ENCODE results near the gene TTC39B.

TTC39B gene

DNA sequence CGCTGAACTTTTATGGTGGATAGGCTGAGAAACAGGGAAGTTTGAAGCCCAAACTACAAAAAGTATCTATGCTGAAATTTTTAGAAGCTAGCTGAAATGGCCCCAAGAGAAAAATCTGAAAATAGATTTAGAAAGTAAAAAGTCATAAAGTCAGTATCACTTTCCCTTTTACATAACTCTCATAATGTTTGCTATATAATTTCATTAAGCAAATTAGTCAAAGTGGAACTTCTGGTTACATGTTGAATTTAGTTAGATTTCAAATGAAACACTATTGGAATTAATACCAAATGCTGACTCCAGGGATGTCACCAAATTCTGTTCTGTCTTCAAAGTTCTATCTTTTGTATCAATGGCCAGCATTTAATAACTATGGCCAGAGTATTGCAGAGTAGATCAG lies 126.9 kb downstream of the TTC39B start:
- Mint-ChIP-seq H3K9me3 (no peaks in the 10 kb centered on the region), H3K36me3 (ENCODE audit: low read depth) (peaks cover 16% of the 10 kb centered on the region), H3K4me3 (no peak overlapping the region), H3K4me1 (peaks cover 19% of the 10 kb centered on the region), H3K27ac (no peak overlapping the region), H3K27me3 (ENCODE audit: low read depth) (no peaks in the 10 kb centered on the region)
- TF ChIP-seq, protein P1, sequence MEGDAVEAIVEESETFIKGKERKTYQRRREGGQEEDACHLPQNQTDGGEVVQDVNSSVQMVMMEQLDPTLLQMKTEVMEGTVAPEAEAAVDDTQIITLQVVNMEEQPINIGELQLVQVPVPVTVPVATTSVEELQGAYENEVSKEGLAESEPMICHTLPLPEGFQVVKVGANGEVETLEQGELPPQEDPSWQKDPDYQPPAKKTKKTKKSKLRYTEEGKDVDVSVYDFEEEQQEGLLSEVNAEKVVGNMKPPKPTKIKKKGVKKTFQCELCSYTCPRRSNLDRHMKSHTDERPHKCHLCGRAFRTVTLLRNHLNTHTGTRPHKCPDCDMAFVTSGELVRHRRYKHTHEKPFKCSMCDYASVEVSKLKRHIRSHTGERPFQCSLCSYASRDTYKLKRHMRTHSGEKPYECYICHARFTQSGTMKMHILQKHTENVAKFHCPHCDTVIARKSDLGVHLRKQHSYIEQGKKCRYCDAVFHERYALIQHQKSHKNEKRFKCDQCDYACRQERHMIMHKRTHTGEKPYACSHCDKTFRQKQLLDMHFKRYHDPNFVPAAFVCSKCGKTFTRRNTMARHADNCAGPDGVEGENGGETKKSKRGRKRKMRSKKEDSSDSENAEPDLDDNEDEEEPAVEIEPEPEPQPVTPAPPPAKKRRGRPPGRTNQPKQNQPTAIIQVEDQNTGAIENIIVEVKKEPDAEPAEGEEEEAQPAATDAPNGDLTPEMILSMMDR (IDR thresholded peaks at IDR 0.05; ENCODE audit: unreplicated experiment in 3 of 3) = no peak

DNA sequence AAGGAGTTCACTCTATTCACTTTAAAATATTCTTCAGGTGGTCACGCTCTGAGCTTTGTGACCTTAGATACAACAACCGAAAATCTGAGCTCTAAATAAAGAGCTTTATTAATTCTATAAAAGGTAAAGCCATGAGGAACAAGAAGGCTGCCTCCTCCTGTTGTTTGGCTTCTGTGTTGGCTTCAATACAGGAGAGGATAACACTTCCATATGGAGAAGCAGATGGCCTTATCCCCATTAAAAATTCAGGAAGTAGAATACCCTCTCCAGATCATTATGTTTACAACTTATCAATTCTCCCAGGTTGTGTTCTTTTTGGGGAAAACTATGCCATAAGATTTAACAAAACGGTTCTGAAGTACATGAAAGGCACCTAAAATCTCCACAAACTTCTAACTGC lies 128.4 kb downstream of the TTC39B start:
- Mint-ChIP-seq H3K27ac (no peak overlapping the region), H3K27me3 (ENCODE audit: low read depth) (no peaks in the 10 kb centered on the region), H3K4me1 (peaks cover 17% of the 10 kb centered on the region), H3K36me3 (ENCODE audit: low read depth) (peaks cover 16% of the 10 kb centered on the region), H3K9me3 (no peaks in the 10 kb centered on the region), H3K4me3 (no peak overlapping the region)
- TF ChIP-seq, protein P1 (IDR thresholded peaks at IDR 0.05; ENCODE audit: unreplicated experiment in 3 of 3) = no peak

DNA sequence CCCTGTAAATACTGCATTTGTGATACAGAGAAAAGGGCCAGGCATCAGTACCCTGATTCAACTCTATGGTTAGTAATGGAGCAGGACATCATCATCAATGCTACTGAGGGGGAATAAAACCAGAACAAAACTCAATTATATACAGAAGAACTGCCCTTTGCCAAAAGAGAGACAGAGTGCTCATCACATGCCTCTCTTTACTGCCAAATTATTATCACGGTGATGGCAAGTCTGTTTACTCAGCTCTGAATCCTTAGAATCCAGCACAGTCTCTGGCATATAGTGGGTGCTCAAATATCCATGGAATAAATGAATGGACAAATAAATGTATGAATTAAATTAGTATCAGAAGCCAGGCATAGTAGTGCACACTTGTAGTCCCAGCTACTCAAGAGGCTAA lies 130.2 kb downstream of the TTC39B start:
- H3K36me3 Mint-ChIP-seq (ENCODE audit: low read depth) = peaks cover 16% of the 10 kb centered on the region
- no peaks in the 10 kb centered on the region for H3K27me3 Mint-ChIP-seq (ENCODE audit: low read depth)
- H3K9me3 Mint-ChIP-seq = no peaks in the 10 kb centered on the region
- TF ChIP-seq, protein P1 (IDR thresholded peaks at IDR 0.05; ENCODE audit: unreplicated experiment in 3 of 3) = no peak
- H3K4me3 Mint-ChIP-seq = no peak overlapping the region
- H3K4me1 Mint-ChIP-seq = peaks cover 4% of the 10 kb centered on the region
- H3K27ac Mint-ChIP-seq = no peak overlapping the region

DNA sequence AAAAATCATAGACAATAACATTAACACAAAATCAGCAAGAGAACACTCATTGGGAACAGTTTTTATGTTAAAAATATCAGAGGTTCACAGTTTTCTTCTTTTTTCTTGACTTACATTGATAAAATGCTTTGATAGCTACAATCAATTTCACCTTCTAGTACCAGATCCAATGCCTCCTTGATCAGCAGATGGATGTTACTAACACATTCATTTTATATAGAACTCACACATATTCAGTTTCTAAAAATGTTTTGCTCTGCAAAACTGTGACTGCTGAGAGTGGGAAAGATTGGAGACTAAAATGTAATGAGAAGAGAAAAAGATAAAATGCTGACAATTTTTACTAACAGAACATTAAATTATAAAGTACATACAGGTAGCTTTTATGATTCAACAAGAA lies 143.1 kb downstream of the TTC39B start:
- Mint-ChIP-seq H3K9me3 (no peaks in the 10 kb centered on the region), H3K4me3 (no peak overlapping the region), H3K36me3 (ENCODE audit: low read depth) (peaks cover 4% of the 10 kb centered on the region), H3K4me1 (no peaks in the 10 kb centered on the region), H3K27ac (no peak overlapping the region), H3K27me3 (ENCODE audit: low read depth) (no peaks in the 10 kb centered on the region)
- TF ChIP-seq, protein P1 (IDR thresholded peaks at IDR 0.05; ENCODE audit: unreplicated experiment in 3 of 3) = no peak

DNA sequence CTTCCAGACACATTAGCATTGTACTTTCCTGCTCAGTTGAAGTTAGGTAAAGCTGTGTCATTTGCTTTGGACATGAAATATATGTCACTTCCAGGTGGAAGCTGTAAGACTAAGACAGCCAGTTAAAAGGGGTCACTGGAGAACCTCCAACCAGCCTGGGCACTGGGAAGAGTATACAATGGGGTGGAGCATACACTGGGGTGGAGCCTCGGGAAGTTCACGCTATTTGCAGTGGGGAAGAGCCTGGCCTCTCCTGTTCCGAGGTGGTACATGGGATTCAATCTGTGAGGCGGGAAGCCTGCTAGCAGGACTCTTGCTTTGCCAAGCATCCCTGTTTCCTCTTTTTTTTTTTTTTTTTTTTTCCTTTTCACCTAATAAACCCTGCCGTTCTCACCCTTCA lies 145.3 kb downstream of the TTC39B start:
- Mint-ChIP-seq H3K9me3 (no peaks in the 10 kb centered on the region), H3K36me3 (ENCODE audit: low read depth) (no peaks in the 10 kb centered on the region), H3K4me3 (no peak overlapping the region), H3K27ac (peak overlapping the region in 2 of 3 experiments; percentile 28 to 60), H3K4me1 (peaks cover 9% of the 10 kb centered on the region), H3K27me3 (ENCODE audit: low read depth) (no peaks in the 10 kb centered on the region)
- TF ChIP-seq, protein P1 (IDR thresholded peaks at IDR 0.05; ENCODE audit: unreplicated experiment in 3 of 3) = no peak

DNA sequence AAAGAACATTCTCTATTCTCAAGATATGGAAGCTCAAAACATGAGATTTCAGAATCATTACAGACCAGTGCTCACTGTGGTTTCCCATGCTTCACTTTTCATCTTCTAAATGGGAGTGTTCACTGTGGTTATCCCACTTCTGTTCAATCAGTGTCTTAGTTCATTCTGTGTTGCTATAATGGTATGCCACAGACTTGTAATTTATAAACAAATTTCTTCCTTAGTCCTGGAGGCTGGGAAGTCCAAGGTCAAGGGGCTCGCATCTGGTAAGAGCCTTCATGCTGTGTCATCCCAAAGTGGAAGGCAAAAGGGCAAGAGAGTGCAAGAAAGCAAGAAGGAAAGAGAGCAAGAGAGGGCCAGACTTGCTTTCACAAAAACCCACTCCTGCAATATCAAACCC lies 146.3 kb downstream of the TTC39B start:
- no peak overlapping the region for H3K4me3 Mint-ChIP-seq
- H3K9me3 Mint-ChIP-seq = no peaks in the 10 kb centered on the region
- TF ChIP-seq, protein P1 (IDR thresholded peaks at IDR 0.05; ENCODE audit: unreplicated experiment in 3 of 3) = no peak
- peaks cover 19% of the 10 kb centered on the region for H3K4me1 Mint-ChIP-seq
- H3K27me3 Mint-ChIP-seq (ENCODE audit: low read depth) = no peaks in the 10 kb centered on the region
- no peaks in the 10 kb centered on the region for H3K36me3 Mint-ChIP-seq (ENCODE audit: low read depth)
- H3K27ac Mint-ChIP-seq = peak overlapping the region in 1 of 3 experiments; percentile 56

Measured in nephron (organoid).